H9 (cell line): ENCODE results near the gene ACTN4. TPM values are rescaled to one million over a fixed set of nuclear protein-coding genes. Genes with fewer than 3 reads are reported as not detected.

Source experiments
- DNase-seq: peaks from one replicate; pipeline ENCODE4 v3.0.0-alpha.2; 2017
- H2AFZ ChIP-seq: one replicate; pipeline ENCODE4 v1.6.1; 2013; ENCODE audit warnings: mild to moderate bottlenecking, low read length, control low read depth, moderate library complexity
- H2AK5ac ChIP-seq: 2 replicates; pipeline ENCODE4 v1.6.1; 2013; ENCODE audit warnings: low read length, control low read depth, mixed read lengths; ENCODE audit not compliant: insufficient read length
- H2BK120ac ChIP-seq: one replicate; pipeline ENCODE4 v1.6.1; 2013; ENCODE audit warnings: low read depth, mild to moderate bottlenecking, low read length, control low read depth, inconsistent platforms; ENCODE audit not compliant: poor library complexity, severe bottlenecking
- H2BK12ac ChIP-seq: 2 replicates; pipeline ENCODE4 v1.6.1; 2013; ENCODE audit warnings: low read length, control low read depth, mixed read lengths, low read depth; ENCODE audit not compliant: insufficient read length
- H2BK15ac ChIP-seq: 2 replicates; pipeline ENCODE4 v1.6.1; 2013; ENCODE audit warnings: low read depth, low read length, control low read depth
- H2BK20ac ChIP-seq: one replicate; pipeline ENCODE4 v1.6.1; 2013; ENCODE audit warnings: low read depth, mild to moderate bottlenecking, low read length, control low read depth, inconsistent platforms; ENCODE audit not compliant: poor library complexity, severe bottlenecking
- H2BK5ac ChIP-seq: 2 replicates; pipeline ENCODE4 v1.6.1; 2013; ENCODE audit warnings: low read length, control low read depth, mixed read lengths; ENCODE audit not compliant: insufficient read length
- H3K14ac ChIP-seq: 2 replicates; pipeline ENCODE4 v1.6.1; 2013; ENCODE audit warnings: low read length, control low read depth; ENCODE audit not compliant: insufficient read depth
- H3K18ac ChIP-seq: 2 replicates; pipeline ENCODE4 v1.6.1; 2013; ENCODE audit warnings: low read depth, mild to moderate bottlenecking, mixed read lengths, low read length, control low read depth; ENCODE audit not compliant: insufficient read length
- H3K23ac ChIP-seq: 2 replicates; pipeline ENCODE4 v1.6.1; 2013; ENCODE audit warnings: low read length, control low read depth, mixed read lengths, low read depth; ENCODE audit not compliant: insufficient read length
- H3K23me2 ChIP-seq: 2 replicates; pipeline ENCODE4 v1.6.1; 2013; ENCODE audit warnings: low read depth, mild to moderate bottlenecking, mixed read lengths, low read length, control low read depth; ENCODE audit not compliant: insufficient read length, poor library complexity, severe bottlenecking
- H3K27ac ChIP-seq: 2 replicates; pipeline ENCODE4 v1.5.1; 2013; ENCODE audit warnings: low read length, control low read depth, mixed read lengths, low read depth; ENCODE audit not compliant: insufficient read length
- H3K27me3 ChIP-seq: 2 replicates; pipeline ENCODE4 v1.6.1; 2013; ENCODE audit warnings: low read length, control low read depth, inconsistent platforms; ENCODE audit not compliant: insufficient read depth
- H3K4ac ChIP-seq: 2 replicates; pipeline ENCODE4 v1.6.1; 2013; ENCODE audit warnings: low read depth, mild to moderate bottlenecking, control low read depth, inconsistent platforms, low read length, moderate library complexity
- H3K4me1 ChIP-seq: 2 replicates; pipeline ENCODE4 v1.6.1; 2013; ENCODE audit warnings: low read length, control low read depth, inconsistent platforms; ENCODE audit not compliant: insufficient read depth
- H3K4me2 ChIP-seq: 2 replicates; pipeline ENCODE4 v1.6.1; 2013; ENCODE audit warnings: low read length, control low read depth, mixed read lengths; ENCODE audit not compliant: insufficient read length, insufficient read depth
- H3K56ac ChIP-seq: 2 replicates; pipeline ENCODE4 v1.6.1; 2013; ENCODE audit warnings: low read depth, mild to moderate bottlenecking, mixed read lengths, low read length, control low read depth; ENCODE audit not compliant: insufficient read length
- H3K79me1 ChIP-seq: 2 replicates; pipeline ENCODE4 v1.6.1; 2013; ENCODE audit warnings: low read depth, mild to moderate bottlenecking, moderate library complexity, low read length, control low read depth, inconsistent platforms; ENCODE audit not compliant: insufficient read depth, poor library complexity, severe bottlenecking
- H3K79me2 ChIP-seq: 2 replicates; pipeline ENCODE4 v1.6.1; 2013; ENCODE audit warnings: low read length, control low read depth, inconsistent platforms; ENCODE audit not compliant: insufficient read depth
- H3K9ac ChIP-seq: 2 replicates; pipeline ENCODE4 v1.6.1; 2013; ENCODE audit warnings: low read length, control low read depth, mixed read lengths; ENCODE audit not compliant: insufficient read length; ENCODE audit errors: extremely low read depth
- H3K9me3 ChIP-seq: one replicate; pipeline ENCODE4 v1.6.1; 2013; ENCODE audit warnings: low read depth, low read length, inconsistent platforms; ENCODE audit not compliant: control insufficient read depth
- H3T11ph ChIP-seq: one replicate; pipeline ENCODE4 v1.6.1; 2013; ENCODE audit warnings: mild to moderate bottlenecking, low read length, control low read depth, inconsistent platforms
- H4K20me1 ChIP-seq: one replicate; pipeline ENCODE4 v1.6.1; 2013; ENCODE audit not compliant: control insufficient read depth, insufficient read length, insufficient read depth
- H4K5ac ChIP-seq: 2 replicates; pipeline ENCODE4 v1.6.1; 2013; ENCODE audit warnings: low read depth, mild to moderate bottlenecking, mixed read lengths, low read length, control low read depth; ENCODE audit not compliant: insufficient read length
- H4K8ac ChIP-seq: replicated peaks from 2 replicates; pipeline ENCODE4 v1.6.1; 2013; ENCODE audit warnings: low read length, control low read depth, mixed read lengths, low read depth; ENCODE audit not compliant: insufficient read length
- H4K91ac ChIP-seq: 2 replicates; pipeline ENCODE4 v1.6.1; 2013; ENCODE audit warnings: low read depth, mild to moderate bottlenecking, moderate library complexity, mixed read lengths, low read length, control low read depth; ENCODE audit not compliant: insufficient read length
- H3K27ac Mint-ChIP-seq, 3 experiments: 2 replicates in 2 of 3; 3 replicates in 1 of 3; pipeline ENCODE4 v1.8.0; 2020 to 2021; ENCODE audit warnings: mixed read lengths in 3 of 3, mild to moderate bottlenecking in 1 of 3, moderate library complexity in 1 of 3
- H3K27me3 Mint-ChIP-seq: 2 replicates; pipeline ENCODE4 v1.8.0; 2021; ENCODE audit warnings: low read depth, mild to moderate bottlenecking, moderate library complexity, mixed read lengths
- H3K36me3 Mint-ChIP-seq, 3 experiments: 2 replicates in 2 of 3; 3 replicates in 1 of 3; pipeline ENCODE4 v1.8.0; 2020 to 2021; ENCODE audit warnings: low read depth in 3 of 3, mixed read lengths in 3 of 3; ENCODE audit not compliant: insufficient read depth in 1 of 3
- H3K4me1 Mint-ChIP-seq, 2 experiments: 2 replicates each; pipeline ENCODE4 v1.8.0; 2020; ENCODE audit warnings: mixed read lengths in 2 of 2
- H3K4me3 Mint-ChIP-seq, 2 experiments: 2 replicates in 1 of 2; 3 replicates in 1 of 2; pipeline ENCODE4 v1.8.0; 2020 to 2021; ENCODE audit warnings: mild to moderate bottlenecking in 2 of 2, mixed read lengths in 2 of 2, moderate library complexity in 1 of 2
- H3K9me3 Mint-ChIP-seq, 2 experiments: 2 replicates in 1 of 2; 3 replicates in 1 of 2; pipeline ENCODE4 v1.8.0; 2020; ENCODE audit warnings: mild to moderate bottlenecking in 2 of 2, mixed read lengths in 2 of 2, moderate library complexity in 1 of 2
- WGBS: extraction: QIAGEN DNeasy Blood & Tissue Kit; methylation state at CpG from one replicate; pipeline ENCODE4 v1.1.7; 2013; ENCODE audit warnings: missing lambda C conversion rate, low lambda C conversion rate, mixed read lengths; ENCODE audit not compliant: insufficient read length; ENCODE audit errors: extremely low coverage; 5-methylcytosine and 5-hydroxymethylcytosine counted together
- total RNA-seq: library from RNA; stranded (reverse); gene quantifications from 2 replicates; pipeline ENCODE4 v1.2.1, GENCODE V29; 2021
- TF ChIP-seq, protein P1 (sequence below): fragments of 200-600 bp; sonication (generic); conservative IDR thresholded peaks from 3 replicates; pipeline ENCODE4 v1.8.0; 2021; ENCODE audit warnings: antibody characterized with exemption, mild to moderate bottlenecking

Gene ACTN4
- total RNA-seq, 1 experiment from 2014 or later = 369 TPM

DNA sequence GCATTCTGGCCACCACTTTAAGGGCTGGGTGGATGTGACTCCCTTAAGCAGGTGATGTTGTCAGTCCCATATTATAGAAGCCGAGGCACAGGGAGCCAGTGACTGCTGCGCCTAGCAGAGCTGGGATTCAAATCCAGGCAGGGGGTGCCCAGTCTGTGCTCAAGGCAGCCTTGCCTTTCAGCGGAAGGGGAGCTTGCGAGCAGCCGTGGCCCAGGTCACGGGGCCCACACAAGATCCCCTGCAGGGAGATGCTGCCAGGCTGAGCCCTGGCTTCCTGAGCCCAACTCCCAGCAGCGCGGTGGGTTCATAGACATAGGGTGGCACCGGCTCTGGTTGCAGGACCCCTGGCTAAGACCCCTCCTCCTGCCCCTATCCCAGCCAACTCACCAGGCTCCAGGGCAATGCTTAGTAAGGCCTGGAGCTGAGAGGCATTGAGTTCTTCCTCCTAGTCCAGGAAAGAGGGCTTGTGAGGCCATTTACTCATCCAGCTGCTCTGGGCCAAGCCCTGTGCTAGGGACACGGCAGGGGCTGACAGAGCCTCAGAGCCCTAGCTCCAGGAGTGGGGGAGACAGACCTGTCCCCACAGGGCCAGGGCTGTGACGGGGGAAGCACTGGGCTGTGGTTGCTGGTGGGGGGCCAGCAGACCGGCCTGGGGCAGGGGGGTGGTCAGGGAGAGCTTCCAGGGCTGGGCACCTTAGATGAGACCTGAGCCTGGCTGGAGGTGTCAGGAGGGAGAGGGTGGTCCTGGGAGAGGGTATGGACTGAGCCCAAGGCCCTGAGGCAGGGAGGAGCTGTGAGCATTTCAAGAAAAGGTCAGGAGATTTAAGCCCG lies 87.2 kb downstream of the ACTN4 start:
- Histone ChIP-seq H2AK5ac (no peak overlapping the region), H4K5ac (no peak overlapping the region), H3T11ph (no peak overlapping the region), H3K9ac (no peak overlapping the region), H3K14ac (no peak overlapping the region), H3K18ac (no peak overlapping the region), H3K79me1 (no peaks in the 10 kb centered on the region), H3K79me2 (no peaks in the 10 kb centered on the region), H3K27ac (no peak overlapping the region), H3K27me3 (no peaks in the 10 kb centered on the region; the same call in 1 of the 2 replicates), H2BK5ac (no peak overlapping the region), H2BK12ac (no peak overlapping the region), H4K91ac (no peak overlapping the region), H3K56ac (no peak overlapping the region), H2BK120ac (no peak overlapping the region), H2AFZ (no peak overlapping the region), H3K23ac (no peak overlapping the region), H4K20me1 (no peaks in the 10 kb centered on the region), H2BK20ac (no peak overlapping the region), H3K9me3 (no peaks in the 10 kb centered on the region), H3K4me2 (peak overlapping the region; percentile 65), H3K23me2 (peaks cover 8% of the 10 kb centered on the region), H4K8ac (no peak overlapping the region), H2BK15ac (no peak overlapping the region), H3K4me1 (no peaks in the 10 kb centered on the region; the same call in 1 of the 2 replicates), H3K4ac (no peak overlapping the region)
- peaks cover 21% of the 10 kb centered on the region for H3K27me3 Mint-ChIP-seq
- WGBS = no CpG with 5 or more reads among the region's 13 CpGs
- no peaks in the 10 kb centered on the region; a peak in 1 of 5 replicates for H3K9me3 Mint-ChIP-seq
- H3K4me3 Mint-ChIP-seq = peak overlapping the region; percentile 76 to 86
- peak overlapping the region in 1 of 3 experiments; percentile 89; a peak in 1 of 7 replicates for H3K27ac Mint-ChIP-seq
- peaks cover 13 to 28% (median 26%) of the 10 kb centered on the region in 3 experiments for H3K36me3 Mint-ChIP-seq
- TF ChIP-seq, protein P1, sequence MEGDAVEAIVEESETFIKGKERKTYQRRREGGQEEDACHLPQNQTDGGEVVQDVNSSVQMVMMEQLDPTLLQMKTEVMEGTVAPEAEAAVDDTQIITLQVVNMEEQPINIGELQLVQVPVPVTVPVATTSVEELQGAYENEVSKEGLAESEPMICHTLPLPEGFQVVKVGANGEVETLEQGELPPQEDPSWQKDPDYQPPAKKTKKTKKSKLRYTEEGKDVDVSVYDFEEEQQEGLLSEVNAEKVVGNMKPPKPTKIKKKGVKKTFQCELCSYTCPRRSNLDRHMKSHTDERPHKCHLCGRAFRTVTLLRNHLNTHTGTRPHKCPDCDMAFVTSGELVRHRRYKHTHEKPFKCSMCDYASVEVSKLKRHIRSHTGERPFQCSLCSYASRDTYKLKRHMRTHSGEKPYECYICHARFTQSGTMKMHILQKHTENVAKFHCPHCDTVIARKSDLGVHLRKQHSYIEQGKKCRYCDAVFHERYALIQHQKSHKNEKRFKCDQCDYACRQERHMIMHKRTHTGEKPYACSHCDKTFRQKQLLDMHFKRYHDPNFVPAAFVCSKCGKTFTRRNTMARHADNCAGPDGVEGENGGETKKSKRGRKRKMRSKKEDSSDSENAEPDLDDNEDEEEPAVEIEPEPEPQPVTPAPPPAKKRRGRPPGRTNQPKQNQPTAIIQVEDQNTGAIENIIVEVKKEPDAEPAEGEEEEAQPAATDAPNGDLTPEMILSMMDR = no peak
- DNase-seq = peak; percentile 39
- H3K4me1 Mint-ChIP-seq = peaks cover 4 to 13% of the 10 kb centered on the region in 2 experiments
